Measurements from ENCODE around the gene HSPA4L.

GRCh38 chr4:127881563-127881864 lies 99.4 kb downstream of the HSPA4L start:
- TF ChIP-seq CTCF (conservative IDR thresholded peaks at IDR 0.05; ENCODE audit: low read depth, low read length) (no peak), EZH2 (IDR thresholded peaks at IDR 0.05; ENCODE audit: borderline replicate concordance, low read depth, low read length, poor library complexity, severe bottlenecking) (no peak)

Measured in A673 (cell line).